Esophagus muscularis mucosa (tissue), 4 donors: ENCODE data around the gene ACCS.

Source experiments
- EP300 ChIP-seq: sonication (generic); formaldehyde crosslinking; IDR thresholded peaks from one replicate; pipeline ENCODE4 v1.6.1; 2017; ENCODE audit warnings: antibody characterized with exemption
- POLR2A ChIP-seq: fragments of 450-650 bp; IDR thresholded peaks from one replicate; pipeline ENCODE4 v1.6.1; 2017; ENCODE audit warnings: antibody characterized with exemption, moderate library complexity, mild to moderate bottlenecking, low read depth
- TF ChIP-seq, protein P1 (sequence below), 3 experiments: fragments of 200-600 bp in 2 of 3; fragments of 450-650 bp in 1 of 3; sonication (generic) in 2 of 3; IDR thresholded peaks; one replicate each; pipeline ENCODE4 v1.5.1; 2017 to 2019; ENCODE audit warnings: antibody characterized with exemption in 3 of 3, mild to moderate bottlenecking in 2 of 3, moderate library complexity in 1 of 3

- TF ChIP-seq, protein P1, sequence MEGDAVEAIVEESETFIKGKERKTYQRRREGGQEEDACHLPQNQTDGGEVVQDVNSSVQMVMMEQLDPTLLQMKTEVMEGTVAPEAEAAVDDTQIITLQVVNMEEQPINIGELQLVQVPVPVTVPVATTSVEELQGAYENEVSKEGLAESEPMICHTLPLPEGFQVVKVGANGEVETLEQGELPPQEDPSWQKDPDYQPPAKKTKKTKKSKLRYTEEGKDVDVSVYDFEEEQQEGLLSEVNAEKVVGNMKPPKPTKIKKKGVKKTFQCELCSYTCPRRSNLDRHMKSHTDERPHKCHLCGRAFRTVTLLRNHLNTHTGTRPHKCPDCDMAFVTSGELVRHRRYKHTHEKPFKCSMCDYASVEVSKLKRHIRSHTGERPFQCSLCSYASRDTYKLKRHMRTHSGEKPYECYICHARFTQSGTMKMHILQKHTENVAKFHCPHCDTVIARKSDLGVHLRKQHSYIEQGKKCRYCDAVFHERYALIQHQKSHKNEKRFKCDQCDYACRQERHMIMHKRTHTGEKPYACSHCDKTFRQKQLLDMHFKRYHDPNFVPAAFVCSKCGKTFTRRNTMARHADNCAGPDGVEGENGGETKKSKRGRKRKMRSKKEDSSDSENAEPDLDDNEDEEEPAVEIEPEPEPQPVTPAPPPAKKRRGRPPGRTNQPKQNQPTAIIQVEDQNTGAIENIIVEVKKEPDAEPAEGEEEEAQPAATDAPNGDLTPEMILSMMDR (IDR thresholded peaks at IDR 0.05), result no peak
- TF ChIP-seq EP300 (no peak), POLR2A (no peak)
Measured at GRCh38 chr11:44047931-44048431, 18.1 kb upstream of the ACCS start, which contains the start of gene ACCSL.
